Skeletal muscle tissue (tissue), 4 donors: ENCODE measurements around the gene BNIPL. TPM values are rescaled to one million over a fixed set of nuclear protein-coding genes. Genes with fewer than 3 reads are reported as not detected.

Source experiments
- H3K27ac ChIP-seq: one replicate; pipeline ENCODE4 v1.7.0; 2013; ENCODE audit warnings: mild to moderate bottlenecking, low read depth, low read length, inconsistent platforms
- H3K27me3 ChIP-seq, 3 donors: one replicate each; pipeline ENCODE4 v1.7.0; 2013; ENCODE audit warnings: low read length in 3 of 3; ENCODE audit not compliant: control insufficient read depth in 3 of 3, insufficient read depth in 3 of 3
- H3K36me3 ChIP-seq, 3 donors: one replicate each; pipeline ENCODE4 v1.7.0; 2013; ENCODE audit warnings: low read length in 3 of 3; ENCODE audit not compliant: control insufficient read depth in 3 of 3, insufficient read depth in 3 of 3
- H3K4me1 ChIP-seq, 3 donors: one replicate each; pipeline ENCODE4 v1.7.0; 2013; ENCODE audit warnings: low read length in 3 of 3, mild to moderate bottlenecking in 3 of 3; ENCODE audit not compliant: control insufficient read depth in 3 of 3, insufficient read depth in 3 of 3
- H3K4me3 ChIP-seq, 3 donors: one replicate each; pipeline ENCODE4 v1.7.0; 2013; ENCODE audit warnings: low read length in 3 of 3
- H3K9ac ChIP-seq, 3 donors: one replicate each; pipeline ENCODE4 v1.7.0; 2013; ENCODE audit warnings: low read length in 3 of 3, mild to moderate bottlenecking in 3 of 3, moderate library complexity in 2 of 3, low read depth in 1 of 3
- H3K9me3 ChIP-seq, 3 donors: one replicate each; pipeline ENCODE4 v1.7.0; 2013; ENCODE audit warnings: low read length in 3 of 3; ENCODE audit not compliant: control insufficient read depth in 3 of 3
- total RNA-seq: library from RNA; depleted of rRNA; stranded (reverse); fragments of >200 nt; gene quantifications from one replicate; pipeline ENCODE4 v1.2.3, GENCODE V29; 2014
- donor health status: Osteomylitis.

The BNIPL gene
- total RNA-seq, 1 donor from 2014 or later: 0.52 TPM

DNA sequence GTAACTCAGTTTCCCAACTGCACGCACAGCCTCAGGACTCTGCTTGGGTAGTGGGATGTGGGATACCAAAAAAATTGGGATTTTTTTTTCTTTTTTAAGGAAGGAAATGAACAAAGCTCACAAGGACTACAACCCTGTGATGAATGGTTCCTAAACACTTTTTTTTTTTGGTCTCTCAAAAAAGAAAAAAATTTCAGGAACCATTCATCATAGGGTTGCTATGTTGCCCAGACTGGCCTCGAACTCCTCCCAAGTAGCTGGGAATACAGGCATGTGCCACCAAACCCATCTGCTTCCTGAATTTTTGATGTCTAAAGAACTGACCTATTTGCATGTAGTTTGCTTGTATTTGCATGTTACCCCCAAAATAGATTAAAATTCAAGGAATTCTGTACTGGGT lies 36.5 kb upstream of the BNIPL start:
- Histone ChIP-seq H3K9ac (no peak overlapping the region), H3K9me3 (no peaks in the 10 kb centered on the region), H3K4me1 (peaks cover 16 to 34% (median 27%) of the 10 kb centered on the region in 3 donors), H3K4me3 (no peak overlapping the region), H3K27ac (no peak overlapping the region), H3K27me3 (no peaks in the 10 kb centered on the region), H3K36me3 (peaks cover 32 to 49% (median 49%) of the 10 kb centered on the region in 3 donors)

GRCh38 chr1:151000408-151000807 lies 36.0 kb upstream of the BNIPL start:
- H3K36me3 ChIP-seq: peaks cover 32 to 49% (median 49%) of the 10 kb centered on the region in 3 donors

GRCh38 chr1:151001602-151002001 lies 34.8 kb upstream of the BNIPL start:
- Histone ChIP-seq H3K4me1 (peaks cover 14 to 37% (median 29%) of the 10 kb centered on the region in 3 donors), H3K27me3 (no peaks in the 10 kb centered on the region), H3K27ac (no peak overlapping the region), H3K9me3 (no peaks in the 10 kb centered on the region), H3K9ac (no peak overlapping the region), H3K36me3 (peaks cover 32 to 49% (median 49%) of the 10 kb centered on the region in 3 donors), H3K4me3 (no peak overlapping the region)

More at GRCh38 chr1:151000408-151000807, 36.0 kb upstream of the BNIPL start:
- Histone ChIP-seq H3K9me3 (no peaks in the 10 kb centered on the region), H3K4me1 (peaks cover 12 to 31% (median 27%) of the 10 kb centered on the region in 3 donors), H3K4me3 (no peak overlapping the region), H3K9ac (no peak overlapping the region), H3K27me3 (no peaks in the 10 kb centered on the region), H3K27ac (no peak overlapping the region)

DNA sequence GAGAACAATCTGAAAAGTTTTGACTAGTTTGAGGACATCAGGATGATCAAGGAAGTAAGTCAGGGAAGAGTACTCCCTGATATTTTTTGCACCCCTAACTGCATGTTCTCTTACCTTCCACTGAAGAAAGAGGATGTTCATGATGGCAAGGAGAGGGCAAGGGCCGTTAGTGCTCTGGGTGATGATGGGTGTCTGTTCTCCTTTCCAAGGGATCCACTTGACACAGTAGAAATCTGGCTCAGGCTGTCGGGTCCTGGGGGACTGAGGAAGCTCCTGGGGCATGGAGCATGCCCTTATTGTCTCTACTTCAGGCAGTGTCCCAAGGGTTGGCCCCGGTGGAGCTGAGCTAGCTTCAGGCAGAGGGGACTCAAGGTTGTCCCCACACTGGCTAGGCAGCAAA lies 34.3 kb upstream of the BNIPL start:
- Histone ChIP-seq H3K4me1 (peaks cover 16 to 41% (median 32%) of the 10 kb centered on the region in 3 donors), H3K27me3 (no peaks in the 10 kb centered on the region), H3K4me3 (no peak overlapping the region), H3K36me3 (peaks cover 29 to 46% (median 44%) of the 10 kb centered on the region in 3 donors), H3K9me3 (no peaks in the 10 kb centered on the region), H3K27ac (no peak overlapping the region), H3K9ac (no peak overlapping the region)

DNA sequence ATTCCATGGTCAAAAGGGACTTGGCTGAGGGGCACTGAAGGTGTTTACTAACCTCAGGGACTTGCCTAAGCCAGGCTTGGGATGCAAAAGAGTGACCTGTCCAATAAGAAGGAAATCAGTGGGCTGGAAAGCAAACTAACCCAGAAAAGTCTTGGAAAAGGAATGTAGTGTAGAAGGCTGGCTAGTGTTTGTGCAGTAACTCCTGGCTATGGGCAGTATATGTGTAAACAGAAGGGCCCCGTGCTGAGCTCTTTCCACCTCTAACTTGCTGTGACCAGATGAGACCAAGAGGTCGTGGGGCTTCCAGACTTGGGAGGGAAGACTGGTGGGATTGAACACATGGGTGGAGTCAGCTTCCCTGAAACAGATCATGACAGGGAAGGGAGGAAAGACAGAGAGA lies 33.8 kb upstream of the BNIPL start:
- H3K9ac ChIP-seq: no peak overlapping the region

DNA sequence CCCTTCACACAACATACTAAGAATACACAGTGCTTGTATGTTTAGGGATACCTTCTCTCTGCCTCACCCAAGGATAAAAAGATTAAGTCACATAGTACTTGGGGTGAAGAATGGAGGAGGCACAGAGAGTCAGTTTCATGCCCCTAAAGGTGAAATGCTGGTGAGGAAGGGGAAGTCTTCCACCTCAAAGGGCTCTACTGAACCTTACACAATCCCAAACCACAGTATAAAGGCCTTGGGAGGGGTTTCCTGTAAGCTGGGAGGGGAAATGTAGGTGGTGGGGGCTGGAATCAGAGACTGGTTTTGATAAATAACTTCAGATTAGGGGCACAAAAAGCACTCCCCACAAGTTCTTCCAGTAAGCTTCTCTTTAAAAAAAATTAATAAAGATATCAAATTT lies 33.2 kb upstream of the BNIPL start:
- H3K36me3 ChIP-seq: peaks cover 18 to 39% (median 36%) of the 10 kb centered on the region in 3 donors
- H3K27ac ChIP-seq: no peak overlapping the region
- peaks cover 26 to 52% (median 43%) of the 10 kb centered on the region in 3 donors for H3K4me1 ChIP-seq
- H3K4me3 ChIP-seq: no peak overlapping the region
- no peaks in the 10 kb centered on the region for H3K9me3 ChIP-seq
- no peaks in the 10 kb centered on the region for H3K27me3 ChIP-seq
- H3K9ac ChIP-seq: peak overlapping the region in 2 of 3 donors; percentile 38 to 41

More for the DNA sequence above, 33.8 kb upstream of the BNIPL start:
- peaks cover 23 to 44% (median 39%) of the 10 kb centered on the region in 3 donors for H3K36me3 ChIP-seq
- no peak overlapping the region for H3K4me3 ChIP-seq
- H3K9me3 ChIP-seq: no peaks in the 10 kb centered on the region
- H3K27me3 ChIP-seq: no peaks in the 10 kb centered on the region
- no peak overlapping the region for H3K27ac ChIP-seq
- H3K4me1 ChIP-seq: peaks cover 20 to 47% (median 37%) of the 10 kb centered on the region in 3 donors

DNA sequence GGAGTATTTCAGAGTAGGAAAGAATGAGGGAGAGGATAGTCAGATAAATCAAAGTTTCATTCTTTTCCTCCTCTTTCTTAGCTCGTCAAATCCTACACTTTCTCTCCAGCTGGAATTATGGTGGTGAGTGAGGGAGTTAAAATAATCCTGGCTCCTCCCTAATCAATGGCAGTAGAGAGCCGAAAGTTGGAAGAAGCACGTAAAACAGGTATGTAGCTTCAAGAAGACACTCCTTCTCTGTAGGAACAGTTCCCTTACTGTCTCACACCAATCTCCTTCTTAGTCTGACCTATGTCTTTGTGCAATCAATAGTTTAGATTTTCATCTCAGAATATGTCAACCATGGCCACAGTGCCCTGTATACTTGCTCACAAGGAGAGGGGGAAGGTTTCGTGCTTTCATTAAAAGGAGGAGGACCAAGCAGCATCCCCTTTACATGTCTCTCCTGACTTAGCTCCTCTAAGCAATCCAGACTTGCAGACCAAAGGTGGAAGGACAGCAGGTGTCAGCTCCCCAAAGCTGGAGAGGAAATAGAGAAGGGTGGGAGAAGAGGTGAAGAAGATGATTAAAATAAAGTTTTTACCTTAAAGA lies 30.6 kb upstream of the BNIPL start:
- Histone ChIP-seq H3K9ac (peak overlapping the region; percentile 90 to 97 (median 93)), H3K4me1 (peaks cover 34 to 61% (median 51%) of the 10 kb centered on the region in 3 donors), H3K27ac (peak overlapping the region; percentile 80), H3K4me3 (peak overlapping the region; percentile 87 to 95 (median 88)), H3K27me3 (no peaks in the 10 kb centered on the region), H3K9me3 (no peaks in the 10 kb centered on the region), H3K36me3 (peaks cover 8 to 21% (median 17%) of the 10 kb centered on the region in 3 donors)

- Histone ChIP-seq H3K9me3 (no peaks in the 10 kb centered on the region), H3K4me1 (peaks cover 34 to 63% (median 51%) of the 10 kb centered on the region in 3 donors), H3K27me3 (no peaks in the 10 kb centered on the region)
These were observed 29.9 kb upstream of the BNIPL start, which contains the start of gene MINDY1 for GRCh38 chr1:151006327-151007052. Gene MINDY1, minus strand, starts transcription at chr1:151006902. Its CDS starts 4,285 bp downstream, at chr1:151002617.

DNA sequence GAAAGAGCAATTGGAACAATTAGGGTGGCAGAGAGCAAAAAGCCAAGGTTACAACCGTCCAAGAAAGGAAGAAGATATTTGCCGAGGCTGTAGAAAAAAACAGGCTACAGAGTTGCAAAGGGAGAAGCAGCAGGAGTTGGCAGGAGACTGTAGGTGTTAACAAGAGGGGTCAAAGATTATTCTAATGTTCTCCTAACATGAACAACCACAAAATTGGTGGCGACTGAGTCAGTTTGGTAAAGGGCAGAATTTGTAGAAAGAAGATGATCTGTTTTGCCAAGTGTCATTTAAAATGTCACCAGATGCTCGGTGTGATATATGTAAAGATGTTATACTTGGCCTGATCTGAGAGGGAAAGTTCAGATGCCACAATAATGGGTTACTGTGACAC lies 28.5 kb upstream of the BNIPL start:
- Histone ChIP-seq H3K4me3 (peak overlapping the region; percentile 92 to 100 (median 98)), H3K27ac (peak overlapping the region; percentile 80), H3K9ac (peak overlapping the region; percentile 80 to 98 (median 90)), H3K36me3 (peaks cover 0 to 3% (median 2%) of the 10 kb centered on the region in 3 donors), H3K9me3 (no peaks in the 10 kb centered on the region), H3K27me3 (no peaks in the 10 kb centered on the region), H3K4me1 (peaks cover 35 to 53% (median 45%) of the 10 kb centered on the region in 3 donors)

More at GRCh38 chr1:151006327-151007052, 29.9 kb upstream of the BNIPL start, which contains the start of gene MINDY1:
- peak within 1 kb of the TSS; percentile 80 for H3K27ac ChIP-seq
- peak within 1 kb of the TSS; percentile 90 to 97 (median 93) for H3K9ac ChIP-seq
- peak within 1 kb of the TSS; percentile 92 to 100 (median 98) for H3K4me3 ChIP-seq
- H3K36me3 ChIP-seq: peaks cover 8 to 15% (median 13%) of the 10 kb centered on the region in 3 donors
